ENCODE data around the gene MAD2L1BP.
"Not testable (repeated sequence)": the region's sequence is repeated elsewhere in the genome, so short reads cannot be mapped to it uniquely, and the experiment has no call there.

MAD2L1BP gene
- total RNA-seq = 8.8 to 31.8 (median 22.1) reads per million in 17 experiments

DNA sequence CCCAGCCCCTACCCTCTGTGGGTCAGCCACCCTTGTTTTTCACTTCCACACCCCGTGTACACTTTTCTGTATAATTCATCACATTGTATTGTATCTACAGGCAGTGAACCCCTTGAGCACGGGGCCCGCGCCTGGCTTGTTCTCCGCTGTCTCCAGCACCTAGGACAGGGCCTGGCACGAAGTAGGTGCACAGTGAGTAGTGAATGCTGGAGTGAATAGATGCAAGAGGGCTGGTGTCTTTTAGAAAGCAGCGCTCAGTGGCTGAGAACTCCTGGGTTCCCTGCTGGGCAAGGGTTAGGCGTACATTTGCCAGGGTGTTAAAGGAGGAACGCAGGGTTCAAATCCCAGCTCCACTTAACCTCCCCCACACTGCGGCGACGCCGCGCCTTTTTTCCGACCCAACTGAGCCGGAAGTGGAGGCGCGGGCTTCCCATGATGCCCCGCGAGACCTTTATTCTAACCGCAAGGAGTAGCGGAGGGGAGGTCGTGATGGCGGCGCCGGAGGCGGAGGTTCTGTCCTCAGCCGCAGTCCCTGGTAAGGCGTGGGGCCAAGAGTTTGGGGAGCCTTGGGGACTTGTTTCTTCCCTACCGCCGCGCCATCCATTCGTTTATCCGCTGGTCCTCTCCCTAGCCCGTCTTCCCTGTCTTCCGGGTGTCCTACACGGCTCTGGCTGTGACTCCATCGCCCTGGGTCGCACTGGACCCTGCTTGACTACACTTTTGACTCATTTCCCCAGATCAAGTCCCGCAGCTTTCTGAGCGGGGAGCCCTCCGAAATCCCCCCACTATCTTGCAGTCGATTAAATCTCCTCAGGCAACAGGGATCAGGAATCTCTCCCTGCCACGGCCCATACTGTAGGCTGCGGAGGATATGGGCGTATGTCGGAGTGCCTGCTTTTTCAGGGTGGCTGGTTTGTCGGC lies at the start of gene MAD2L1BP:
MAD2L1BP (plus strand) TSS at position 454 of the 921 bp plus-strand sequence; CDS start at position 490, 36 bp downstream.
- DNase-seq = peak; percentile 77 to 91 (median 86)

- no peak for DNase-seq
Measured at GRCh38 chr6:43588194-43588593, 47.4 kb upstream of the MAD2L1BP start.

GRCh38 chr6:43589564-43589963 lies 46.1 kb upstream of the MAD2L1BP start:
- DNase-seq = not testable (repeated sequence)

DNA sequence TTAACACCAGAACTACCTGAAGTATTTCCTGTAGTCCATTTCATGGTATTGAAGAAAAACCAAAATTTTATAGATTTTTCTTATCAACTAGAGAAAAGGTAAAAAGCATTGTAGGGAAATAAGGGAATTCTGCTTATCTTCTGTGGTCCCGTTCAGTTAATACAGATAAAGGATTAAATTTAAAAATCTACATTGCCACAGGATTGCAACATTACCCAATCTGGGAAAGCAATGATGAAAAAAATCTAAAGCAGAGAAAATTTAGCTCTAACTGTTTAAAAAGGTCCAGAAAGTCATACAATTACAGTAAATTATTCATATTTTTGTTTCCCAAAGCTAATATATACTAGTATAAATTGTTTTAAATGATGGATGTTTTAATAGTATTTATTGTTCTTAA lies 41.7 kb upstream of the MAD2L1BP start:
- DNase-seq = no peak

DNA sequence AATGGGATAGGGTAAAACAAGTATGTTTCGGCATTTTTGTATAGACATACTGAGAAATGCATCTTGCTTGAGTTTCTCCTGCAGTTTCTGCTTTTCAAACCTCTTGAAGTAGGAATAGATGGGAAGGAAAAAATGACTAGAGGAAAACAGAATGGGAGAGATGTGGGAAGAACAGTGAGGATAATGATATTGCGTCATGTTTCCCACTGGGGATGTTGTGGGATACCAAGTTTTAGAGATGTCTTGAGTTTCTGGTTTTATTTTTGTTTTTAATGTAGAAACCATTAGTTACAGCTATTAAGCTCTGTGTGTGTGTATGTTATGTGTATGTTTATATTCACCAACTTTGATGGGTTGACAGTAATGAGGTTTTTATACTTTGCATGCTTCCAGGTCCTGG lies 35.0 kb upstream of the MAD2L1BP start:
- no peak for DNase-seq

DNA sequence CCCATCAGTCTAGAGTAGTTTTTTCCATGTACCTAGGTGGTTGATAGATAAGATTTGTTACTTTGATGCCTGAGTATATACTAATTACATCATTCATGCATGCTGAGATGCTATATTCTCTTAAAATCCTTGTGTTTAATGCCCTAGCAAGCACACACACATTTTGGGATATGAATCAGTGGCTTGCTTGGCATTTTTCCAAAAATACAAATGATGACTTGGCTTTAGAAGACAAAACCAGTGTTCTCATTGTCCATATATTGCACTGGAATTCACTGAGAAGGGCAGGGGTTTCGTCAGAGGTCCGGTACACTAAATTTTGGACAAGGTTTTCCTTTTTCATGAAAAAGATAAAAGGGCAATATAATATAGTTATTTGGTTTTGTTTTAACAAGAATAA lies 31.5 kb upstream of the MAD2L1BP start:
- DNase-seq = no peak

DNA sequence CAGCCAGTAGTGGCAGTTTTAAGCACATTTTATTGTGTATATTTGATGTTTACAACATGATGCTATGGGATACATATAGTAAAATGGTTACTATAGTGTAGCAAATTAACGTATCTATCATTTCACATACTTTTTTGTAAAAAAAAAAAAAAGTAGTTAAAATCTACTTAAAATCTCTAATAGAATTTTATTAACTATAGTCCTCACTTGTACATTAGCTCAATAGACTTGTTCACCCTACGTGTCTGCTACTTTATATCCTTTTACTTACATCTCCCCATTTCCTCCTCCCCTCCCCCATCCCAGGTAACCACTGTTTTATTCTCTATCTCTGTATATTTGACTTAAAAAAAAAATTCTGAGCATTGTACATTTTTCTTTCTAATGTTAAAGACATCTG lies 29.6 kb upstream of the MAD2L1BP start:
- no peak for DNase-seq

DNA sequence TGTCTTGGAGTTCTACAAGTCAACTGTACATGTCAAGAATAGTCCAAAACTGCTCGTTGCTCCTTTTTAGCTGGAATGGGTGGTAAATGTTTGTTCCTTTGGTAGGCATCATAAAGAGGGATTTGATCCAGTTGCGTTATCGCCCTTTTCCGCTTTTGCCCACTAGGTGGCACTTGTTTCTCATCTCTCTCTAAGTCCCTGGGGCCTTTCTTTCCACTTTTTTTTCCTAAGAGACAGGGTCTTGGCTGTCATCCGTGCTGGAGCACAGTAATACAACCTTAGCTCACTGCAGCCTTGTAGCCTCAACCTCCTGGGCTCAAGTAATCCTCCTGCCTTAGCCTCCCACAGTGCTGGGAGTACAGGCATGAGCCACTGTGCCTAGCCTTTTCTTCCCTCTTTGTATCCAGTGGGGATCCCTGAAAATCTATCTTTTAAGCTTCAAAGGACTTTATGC lies 27.3 kb upstream of the MAD2L1BP start:
- DNase-seq = peak; percentile 69 to 81 (median 74)

GRCh38 chr6:43608807-43609206 lies 26.8 kb upstream of the MAD2L1BP start:
- peak in 3 of 4 experiments; percentile 25 to 71 (median 60) for DNase-seq

DNA sequence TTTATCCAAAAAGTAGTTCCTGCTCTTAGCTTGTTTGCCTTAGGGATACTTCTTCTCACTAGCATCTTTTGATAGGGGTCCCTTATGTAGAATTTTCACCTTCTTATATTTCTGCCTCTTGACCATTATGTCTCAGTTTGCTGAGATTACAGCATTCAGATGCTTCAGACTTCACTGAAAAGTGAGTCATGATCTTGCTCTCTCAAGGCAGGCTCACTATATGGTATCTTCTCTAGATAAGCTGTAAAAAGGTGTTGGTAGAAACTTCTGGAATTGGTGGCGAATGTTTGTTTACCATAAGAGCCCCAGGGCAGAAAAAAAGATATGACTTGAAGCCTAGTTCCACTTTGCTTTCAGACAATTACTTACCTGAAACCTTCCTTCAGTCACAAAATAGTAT lies 26.2 kb upstream of the MAD2L1BP start:
- DNase-seq = no peak

DNA sequence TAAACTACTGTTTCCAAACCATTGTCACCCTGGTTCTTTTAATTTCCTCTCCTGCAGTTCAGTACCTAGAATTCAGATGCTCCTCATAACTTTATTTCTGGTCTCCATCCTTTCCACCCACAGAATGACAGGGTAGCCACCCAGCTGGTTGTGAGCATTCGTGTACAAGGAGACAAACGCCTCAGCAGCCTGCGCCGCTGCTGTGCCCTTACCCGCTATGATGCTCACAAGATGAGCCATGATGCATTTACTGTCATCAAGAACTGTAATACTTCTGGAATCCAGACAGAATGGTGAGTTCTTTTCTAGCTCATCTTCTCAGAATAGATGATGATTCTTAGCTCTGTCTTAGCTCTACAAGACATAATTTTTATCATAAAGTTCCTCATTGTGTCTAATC lies 25.2 kb upstream of the MAD2L1BP start:
- no peak for DNase-seq

DNA sequence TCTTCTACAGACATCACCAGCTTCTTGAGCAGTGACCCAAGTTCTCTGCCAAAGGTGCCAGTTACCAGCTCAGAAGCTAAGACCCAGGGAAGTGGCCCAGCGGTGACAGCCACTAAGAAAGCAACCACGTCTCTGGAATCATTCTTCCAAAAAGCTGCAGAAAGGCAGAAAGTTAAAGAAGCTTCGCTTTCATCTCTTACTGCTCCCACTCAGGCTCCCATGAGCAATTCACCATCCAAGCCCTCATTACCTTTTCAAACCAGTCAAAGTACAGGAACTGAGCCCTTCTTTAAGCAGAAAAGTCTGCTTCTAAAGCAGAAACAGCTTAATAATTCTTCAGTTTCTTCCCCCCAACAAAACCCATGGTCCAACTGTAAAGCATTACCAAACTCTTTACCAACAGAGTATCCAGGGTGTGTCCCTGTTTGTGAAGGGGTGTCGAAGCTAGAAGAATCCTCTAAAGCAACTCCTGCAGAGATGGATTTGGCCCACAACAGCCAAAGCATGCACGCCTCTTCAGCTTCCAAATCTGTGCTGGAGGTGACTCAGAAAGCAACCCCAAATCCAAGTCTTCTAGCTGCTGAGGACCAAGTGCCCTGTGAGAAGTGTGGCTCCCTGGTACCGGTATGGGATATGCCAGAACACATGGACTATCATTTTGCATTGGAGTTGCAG lies 21.8 kb upstream of the MAD2L1BP start:
- DNase-seq = no peak

GRCh38 chr6:43614396-43614730 lies 21.3 kb upstream of the MAD2L1BP start:
- no peak for DNase-seq

GRCh38 chr6:43616725-43617472 lies 18.7 kb upstream of the MAD2L1BP start:
- DNase-seq = no peak

- no peak for DNase-seq
Measured at GRCh38 chr6:43621078-43621835, 14.4 kb upstream of the MAD2L1BP start.

GRCh38 chr6:43621836-43622180 lies 13.8 kb upstream of the MAD2L1BP start:
- DNase-seq = no peak

- DNase-seq = no peak
Measured at GRCh38 chr6:43622541-43622940, 13.1 kb upstream of the MAD2L1BP start.

DNA sequence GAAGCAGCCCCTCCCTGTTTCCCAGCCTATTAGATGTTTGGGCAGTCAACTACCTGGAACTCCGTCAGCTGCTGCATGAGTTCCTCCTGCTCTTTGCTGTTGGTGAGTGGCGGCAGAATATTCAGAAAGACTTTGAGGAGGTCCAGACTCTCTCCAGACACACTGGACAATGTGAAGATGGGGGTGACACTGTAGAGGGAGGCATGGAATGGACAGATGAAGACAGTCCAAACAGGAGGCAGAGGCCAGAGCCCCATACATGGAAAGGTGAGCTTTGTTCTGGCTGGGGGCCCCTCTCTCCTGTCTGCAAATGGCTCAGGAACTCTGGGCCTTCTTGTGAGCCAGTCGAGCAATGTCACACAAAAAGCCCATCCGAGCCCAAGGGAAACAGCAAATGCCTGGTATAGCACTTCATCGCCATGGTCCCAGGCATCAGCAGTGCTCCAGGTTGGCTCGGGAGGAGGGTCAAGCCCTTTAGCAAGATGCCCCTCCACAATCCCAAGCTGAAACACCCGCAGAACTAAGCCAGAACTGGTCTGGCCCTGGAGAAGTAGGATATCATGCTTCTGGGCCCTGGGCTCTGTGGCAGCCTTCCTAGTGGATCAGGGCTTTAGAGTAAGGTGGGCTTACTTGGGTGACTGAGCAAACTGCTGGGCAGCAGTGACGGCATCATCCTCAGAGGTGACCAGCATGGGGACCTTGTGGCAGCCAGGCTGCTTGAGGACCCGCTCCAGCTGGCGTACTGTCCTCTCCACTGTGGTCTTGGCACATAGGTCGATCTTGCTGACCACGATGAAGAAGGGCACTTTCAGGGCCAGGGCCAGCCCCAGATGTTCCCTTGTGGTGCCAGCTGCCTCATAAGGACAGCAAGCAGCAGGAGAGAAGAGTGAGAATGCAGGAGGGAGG lies 11.5 kb upstream of the MAD2L1BP start:
- no peak for DNase-seq

DNA sequence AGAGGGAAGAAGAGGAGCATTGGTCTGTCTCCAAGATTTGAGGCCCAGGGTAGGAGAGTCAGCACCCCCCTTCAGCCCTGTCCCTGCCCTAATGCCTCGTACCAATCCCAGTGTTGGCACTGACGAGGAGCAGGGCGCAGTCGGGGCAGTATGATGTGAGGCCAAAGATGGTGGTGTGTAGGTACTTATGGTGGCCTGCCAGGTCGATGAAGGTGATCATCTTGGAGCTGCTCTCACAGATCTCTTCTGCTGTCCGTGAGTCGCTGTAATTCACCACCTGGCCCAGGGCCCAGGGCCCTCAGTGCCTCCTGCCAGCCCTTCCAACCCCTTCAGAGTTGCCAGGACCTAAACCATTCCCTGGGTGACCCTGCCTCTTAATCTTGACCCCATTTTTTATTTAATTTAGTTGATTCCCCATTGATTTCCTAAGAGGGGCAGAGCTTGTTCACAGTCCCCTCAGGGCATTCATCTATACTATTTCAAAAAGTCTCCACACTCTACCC lies 10.8 kb upstream of the MAD2L1BP start:
- DNase-seq = no peak

DNA sequence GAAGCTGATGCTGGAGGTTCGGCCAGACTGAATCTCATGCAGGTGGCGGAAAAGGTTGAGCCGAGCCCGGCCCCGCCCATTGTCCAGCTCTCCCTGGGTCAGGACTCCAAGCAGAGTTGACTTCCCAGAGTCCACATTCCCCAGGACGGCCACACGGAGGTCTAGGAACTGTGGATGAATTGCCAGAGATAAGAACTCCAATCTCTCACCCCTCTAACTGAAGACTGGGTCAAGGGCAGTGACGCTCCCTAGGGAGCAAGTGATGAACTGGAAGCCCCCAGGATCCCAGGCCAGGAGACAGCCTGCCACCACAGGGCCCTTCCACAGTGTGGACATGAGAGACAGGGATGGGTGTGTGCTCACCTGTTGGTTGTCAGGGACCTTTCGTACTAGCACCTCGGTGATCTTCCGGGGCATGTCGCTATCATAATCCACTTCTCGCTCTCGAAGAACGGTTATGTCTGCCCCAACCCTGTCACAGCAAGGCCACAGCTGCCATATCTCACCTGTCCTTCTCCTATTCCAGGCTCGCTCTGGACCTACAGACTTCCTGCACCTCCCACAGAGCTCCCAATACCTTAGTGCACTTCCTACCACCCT lies 10.1 kb upstream of the MAD2L1BP start:
- no peak for DNase-seq

Measured in suppressor macrophage (primary cell).